GM12878 (cell line): ENCODE results near the gene TP53RK. TPM values are rescaled to one million over a fixed set of nuclear protein-coding genes. Genes with fewer than 3 reads are reported as not detected.

Source experiments
- ATAC-seq: fragments of 200-7000 bp; cut with Tn5 transposase; 3 replicates; pipeline ENCODE4 v1.9.1; 2020; ENCODE audit warnings: mild to moderate bottlenecking, moderate library complexity
- BruUV-seq: library from RNA; stranded (reverse); fragments of 400-500 nt; replicated peaks from 2 replicates; lab custom pipeline; 2021; lab: Mats Ljungman, UMichigan
- CTCF ChIA-PET: fragments of 300-600 bp; sonication (Branson Sonifier 250); formaldehyde crosslinking; extraction: SDS; loops from one replicate; lab custom pipeline; 2021; ENCODE audit warnings: inconsistent platforms; lab: Yijun Ruan, JAX
- POLR2A ChIA-PET: fragments of 350-600 bp; formaldehyde crosslinking; extraction: SDS; loops from one replicate; lab custom pipeline; 2021; ENCODE audit warnings: inconsistent platforms; lab: Charles Lee
- RAD21 ChIA-PET: fragments of 300-600 bp; sonication (Branson Sonifier 250); formaldehyde crosslinking; loops from one replicate; lab custom pipeline; 2023; ENCODE audit warnings: antibody characterized with exemption; ENCODE audit not compliant: unreplicated experiment; lab: Charles Lee
- SMC1A ChIA-PET: fragments of 300-600 bp; sonication (Branson Sonifier 250); formaldehyde crosslinking; loops from one replicate; lab custom pipeline; 2023; ENCODE audit not compliant: unreplicated experiment, uncharacterized antibody; lab: Charles Lee
- DNase-seq: peaks from one replicate; pipeline ENCODE4 v3.0.0-alpha.2; 2011; ENCODE audit warnings: low read depth, low spot score
- FAIRE-seq: peaks from 3 replicates; lab custom pipeline; 2011; peaks lifted over from hg19 to GRCh38; lab: Jason Lieb, UNC
- H2AFZ ChIP-seq: 2 replicates; pipeline ENCODE4 v1.6.0; 2011; ENCODE audit warnings: low read depth, low read length, control low read depth; ENCODE audit not compliant: control insufficient read depth
- H3K27ac ChIP-seq: 2 replicates; pipeline ENCODE4 v1.5.1; 2011; ENCODE audit warnings: control low read depth; ENCODE audit not compliant: control insufficient read depth, insufficient read depth
- H3K27me3 ChIP-seq, 2 experiments: replicated peaks in 1 of 2; 2 replicates each; pipeline versions ENCODE4 v1.6.0 to v1.6.1; 2011; ENCODE audit warnings: low read length in 1 of 2; ENCODE audit not compliant: control insufficient read depth in 2 of 2, insufficient read depth in 2 of 2
- H3K36me3 ChIP-seq, 2 experiments: 2 replicates each; pipeline ENCODE4 v1.5.1; 2011; ENCODE audit warnings: low read length in 1 of 2; ENCODE audit not compliant: control insufficient read depth in 2 of 2, insufficient read depth in 2 of 2
- H3K4me1 ChIP-seq: 2 replicates; pipeline ENCODE4 v1.6.1; 2011; ENCODE audit warnings: mild to moderate bottlenecking, low read length, moderate library complexity, mixed read lengths; ENCODE audit not compliant: control insufficient read depth, insufficient read depth
- H3K4me2 ChIP-seq: 2 replicates; pipeline ENCODE4 v1.6.0; 2011; ENCODE audit warnings: control low read depth; ENCODE audit not compliant: control insufficient read depth, insufficient read depth
- H3K4me3 ChIP-seq: fragments of 200-600 bp; sonication (generic); 2 replicates; pipeline ENCODE4 v1.5.1; 2016
- H3K79me2 ChIP-seq: 2 replicates; pipeline ENCODE4 v1.6.0; 2011; ENCODE audit warnings: low read length; ENCODE audit not compliant: control insufficient read depth, insufficient read depth
- H3K9ac ChIP-seq: 2 replicates; pipeline ENCODE4 v1.8.0; 2011; ENCODE audit warnings: low read length, control low read depth, mixed read lengths; ENCODE audit not compliant: control insufficient read depth, insufficient read depth
- H3K9me3 ChIP-seq: replicated peaks from 3 replicates; pipeline ENCODE4 v1.5.1; 2011; ENCODE audit warnings: mild to moderate bottlenecking, low read length; ENCODE audit not compliant: control insufficient read depth, insufficient read depth
- H4K20me1 ChIP-seq: 2 replicates; pipeline ENCODE4 v1.6.0; 2011; ENCODE audit not compliant: control insufficient read depth, insufficient read depth
- BRCA1 ChIP-seq: IDR thresholded peaks from 2 replicates; pipeline ENCODE4 v1.6.1; 2011; ENCODE audit warnings: low read depth, low read length, improper control_type of control experiment
- CBX3 ChIP-seq: fragments of 200-600 bp; sonication (generic); IDR thresholded peaks from 2 replicates; pipeline ENCODE4 v1.6.1; 2016; ENCODE audit warnings: low read depth, borderline replicate concordance
- EED ChIP-seq: sonication (generic); IDR thresholded peaks from 2 replicates; pipeline ENCODE4 v1.6.1; 2016; ENCODE audit warnings: antibody characterized with exemption, low read depth
- JUND ChIP-seq: IDR thresholded peaks from 2 replicates; pipeline ENCODE4 v1.6.1; 2012; ENCODE audit warnings: low read depth, mild to moderate bottlenecking, low read length, improper control_type of control experiment, moderate library complexity
- MEF2B ChIP-seq: fragments of 450-650 bp; IDR thresholded peaks from 2 replicates; pipeline ENCODE4 v1.6.1; 2018; ENCODE audit warnings: mild to moderate bottlenecking, moderate library complexity; ENCODE audit not compliant: partially characterized antibody, poor library complexity, severe bottlenecking
- NR2C2 ChIP-seq: IDR thresholded peaks from 2 replicates; pipeline ENCODE4 v1.6.1; 2011; ENCODE audit warnings: borderline replicate concordance, low read depth; ENCODE audit not compliant: control insufficient read depth, insufficient read length
- NR2F1 ChIP-seq: fragments of 450-650 bp; conservative IDR thresholded peaks from 2 replicates; pipeline ENCODE4 v1.6.1; 2017; ENCODE audit warnings: mild to moderate bottlenecking
- PML ChIP-seq: IDR thresholded peaks from 2 replicates; pipeline ENCODE4 v1.6.1; 2012; ENCODE audit warnings: low read length, inconsistent platforms
- POLR2A ChIP-seq: IDR thresholded peaks from 2 replicates; pipeline ENCODE4 v1.6.1; 2011; ENCODE audit warnings: low read depth, mild to moderate bottlenecking, low read length
- POLR2AphosphoS5 ChIP-seq: IDR thresholded peaks from 2 replicates; pipeline ENCODE4 v1.6.1; 2011; ENCODE audit warnings: mild to moderate bottlenecking, low read length, inconsistent platforms
- POU2F2 ChIP-seq: IDR thresholded peaks from 3 replicates; pipeline ENCODE4 v1.6.1; 2011; ENCODE audit warnings: low read depth, mild to moderate bottlenecking, low read length, borderline replicate concordance
- ZSCAN29 ChIP-seq: fragments of 450-650 bp; IDR thresholded peaks from 2 replicates; pipeline ENCODE4 v1.6.1; 2017; ENCODE audit warnings: mild to moderate bottlenecking, moderate library complexity
- WGBS: methylation state at CpG from one replicate; pipeline ENCODE4 v1.1.6; 2016; ENCODE audit warnings: low lambda C conversion rate; ENCODE audit not compliant: insufficient replicate concordance, insufficient coverage; ENCODE audit errors: missing lambda C conversion rate; 5-methylcytosine and 5-hydroxymethylcytosine counted together
- in situ Hi-C: fragments of 300-500 bp; cut with MboI; formaldehyde crosslinking; loops from 9 replicates; pipeline ENCODE4 v1.14.3; 2018; ENCODE audit warnings: mixed read lengths
- intact Hi-C: fragments of 100-400 bp; cut with micrococcal nuclease; formaldehyde crosslinking; loops from one replicate; pipeline ENCODE4 v1.14.2; 2022; ENCODE audit not compliant: unreplicated experiment
- polyA plus RNA-seq, 11 experiments: library from polyadenylated mRNA; depleted of rRNA in 4 of 11; unstranded in 6 of 11; stranded (reverse) in 5 of 11; fragments of >200 nt; fragmentation: Nextera tagmentation in 4 of 11; fragmentation: Illumina TruSeq in 1 of 11; extraction: Ambion mirVana in 4 of 11; extraction: Trizol in 1 of 11; gene quantifications; 1 replicate in 1 of 11; 2 replicates in 10 of 11; pipeline versions ENCODE4 v1.2.1 to v1.2.3, GENCODE V29; 2011 to 2016; ENCODE audit warnings: inconsistent platforms in 2 of 11, missing spikeins in 2 of 11, low read depth in 1 of 11
- total RNA-seq, 4 experiments: library from RNA; depleted of rRNA in 3 of 4; stranded (reverse); fragments of >200 nt in 3 of 4; fragmentation: Illumina TruSeq in 1 of 4; extraction: Trizol in 1 of 4; gene quantifications; 2 replicates each; pipeline versions ENCODE4 v1.2.1 to v1.2.3, GENCODE V29; 2013 to 2021
- TF ChIP-seq, protein P1 (sequence below): fragments of 150-350 bp; IDR thresholded peaks from 2 replicates; pipeline ENCODE4 v1.6.1; 2014; ENCODE audit warnings: mild to moderate bottlenecking, low read depth, low read length
- TF ChIP-seq, protein P2 (sequence below): IDR thresholded peaks from 2 replicates; pipeline ENCODE4 v1.6.1; 2012; ENCODE audit warnings: improper control_type of control experiment, low read depth, low read length; ENCODE audit not compliant: insufficient replicate concordance
- TF ChIP-seq, protein P3 (sequence below): IDR thresholded peaks from 2 replicates; pipeline ENCODE4 v1.6.1; 2011; ENCODE audit warnings: low read depth, mild to moderate bottlenecking, low read length, moderate library complexity, borderline replicate concordance; ENCODE audit errors: extremely low read depth

TP53RK gene
- total and polyA plus RNA-seq, 10 of the 15 experiments (the other 5 are each of a cell fraction or from before 2014, with no cell fraction given), result 3.8 to 23.1 (median 16.1) TPM

DNA sequence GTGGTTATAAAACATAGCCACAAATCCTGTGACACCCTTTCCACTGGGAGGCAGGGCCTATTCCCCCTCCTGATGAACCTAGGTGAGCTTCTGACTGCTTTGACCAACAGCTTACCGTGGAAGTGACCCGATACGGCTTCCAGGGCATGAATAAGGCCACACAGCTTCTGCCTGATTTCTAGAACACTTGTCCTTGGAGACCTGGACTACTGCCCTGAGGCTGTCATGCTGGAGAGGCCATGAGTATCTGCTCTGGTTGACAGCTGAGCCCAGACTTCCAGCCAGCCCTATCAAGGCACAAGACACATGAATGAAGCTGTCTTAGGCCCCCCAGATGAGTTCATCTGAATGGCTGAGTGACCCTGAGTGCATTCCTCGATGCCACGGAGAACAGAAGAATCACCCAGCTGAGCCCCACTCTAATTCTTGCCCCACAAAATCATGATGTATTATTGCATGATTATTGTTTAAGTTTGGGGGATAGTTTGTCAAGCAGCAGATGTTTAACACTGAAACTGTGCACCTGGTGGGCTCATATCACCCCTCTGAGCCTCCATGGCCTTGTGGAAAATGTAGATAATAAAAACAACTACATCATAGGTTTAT is 16.6 kb downstream of the TP53RK start (continued):
- TF ChIP-seq PML (no peak), NR2F1 (no peak), POLR2AphosphoS5 (no peak), ZSCAN29 (no peak), EED (no peak)
- TF ChIP-seq, protein P1, sequence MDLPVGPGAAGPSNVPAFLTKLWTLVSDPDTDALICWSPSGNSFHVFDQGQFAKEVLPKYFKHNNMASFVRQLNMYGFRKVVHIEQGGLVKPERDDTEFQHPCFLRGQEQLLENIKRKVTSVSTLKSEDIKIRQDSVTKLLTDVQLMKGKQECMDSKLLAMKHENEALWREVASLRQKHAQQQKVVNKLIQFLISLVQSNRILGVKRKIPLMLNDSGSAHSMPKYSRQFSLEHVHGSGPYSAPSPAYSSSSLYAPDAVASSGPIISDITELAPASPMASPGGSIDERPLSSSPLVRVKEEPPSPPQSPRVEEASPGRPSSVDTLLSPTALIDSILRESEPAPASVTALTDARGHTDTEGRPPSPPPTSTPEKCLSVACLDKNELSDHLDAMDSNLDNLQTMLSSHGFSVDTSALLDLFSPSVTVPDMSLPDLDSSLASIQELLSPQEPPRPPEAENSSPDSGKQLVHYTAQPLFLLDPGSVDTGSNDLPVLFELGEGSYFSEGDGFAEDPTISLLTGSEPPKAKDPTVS, result no peak

DNA sequence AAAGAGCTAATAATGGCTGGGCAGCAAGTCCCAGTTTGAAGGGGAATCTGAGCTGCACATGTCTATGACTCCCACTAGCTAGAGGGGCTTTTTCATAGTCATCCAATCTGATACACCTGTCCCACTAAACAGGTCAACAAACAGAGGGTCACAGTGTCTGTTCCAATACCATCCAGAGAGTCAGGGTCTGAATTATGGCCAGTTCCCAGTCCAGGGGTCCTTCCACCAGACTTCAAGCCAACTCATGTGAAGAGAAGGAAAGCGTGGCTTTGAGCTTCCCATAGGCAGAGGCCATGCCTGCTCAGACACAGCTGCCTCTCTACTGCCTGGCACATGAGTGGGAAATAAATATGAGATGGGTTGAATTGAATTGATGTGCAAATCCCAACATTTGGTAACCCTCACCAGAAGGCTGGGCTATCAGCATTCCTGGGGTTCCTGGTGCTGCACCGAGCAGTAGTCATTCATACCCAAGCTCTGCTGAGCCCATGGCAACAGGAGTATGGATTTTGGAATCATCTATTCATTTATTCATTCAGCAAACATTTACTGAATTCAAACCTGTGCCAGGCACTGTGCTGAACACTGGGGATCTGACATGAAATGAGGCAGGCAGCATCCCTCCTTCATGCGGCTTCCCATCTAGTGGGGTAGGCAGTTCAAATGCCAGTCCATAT is 17.2 kb downstream of the TP53RK start:
- FAIRE-seq, result no peak
- Histone ChIP-seq H3K9me3 (no peaks in the 10 kb centered on the region; the same call in 2 of the 3 replicates), H3K4me2 (no peak overlapping the region), H3K27ac (no peak overlapping the region), H3K27me3 (no peaks in the 10 kb centered on the region), H3K9ac (no peak overlapping the region), H3K4me1 (no peaks in the 10 kb centered on the region), H2AFZ (no peak overlapping the region), H3K36me3 (no peaks in the 10 kb centered on the region), H3K4me3 (no peak overlapping the region), H4K20me1 (no peaks in the 10 kb centered on the region), H3K79me2 (no peaks in the 10 kb centered on the region)
- ChIA-PET POLR2A (interaction anchor here (0.5 to 0.7 kb wide), 2 partner anchors 15 to 352 kb away, joined by 3 read pairs; no protein-coding TSS in a partner anchor), CTCF (interaction anchor here (0.7 to 1.3 kb wide), 3 partner anchors 10 to 121 kb away, joined by 3 to 4 read pairs (median 3); partner anchors contain the start of gene OCSTAMP), RAD21 (no interaction called here), SMC1A (no interaction called here)
- 36% methylated on average over 3 of the region's 3 CpGs for WGBS
- in situ Hi-C loops, result no loop called here
- no peak for ATAC-seq
- no TSS peak for BruUV-seq
- intact Hi-C loops, result no loop called here
- no peak for DNase-seq
- TF ChIP-seq CBX3, result no peak
- TF ChIP-seq POU2F2, result no peak
- no peak for TF ChIP-seq MEF2B
- TF ChIP-seq, protein P2, sequence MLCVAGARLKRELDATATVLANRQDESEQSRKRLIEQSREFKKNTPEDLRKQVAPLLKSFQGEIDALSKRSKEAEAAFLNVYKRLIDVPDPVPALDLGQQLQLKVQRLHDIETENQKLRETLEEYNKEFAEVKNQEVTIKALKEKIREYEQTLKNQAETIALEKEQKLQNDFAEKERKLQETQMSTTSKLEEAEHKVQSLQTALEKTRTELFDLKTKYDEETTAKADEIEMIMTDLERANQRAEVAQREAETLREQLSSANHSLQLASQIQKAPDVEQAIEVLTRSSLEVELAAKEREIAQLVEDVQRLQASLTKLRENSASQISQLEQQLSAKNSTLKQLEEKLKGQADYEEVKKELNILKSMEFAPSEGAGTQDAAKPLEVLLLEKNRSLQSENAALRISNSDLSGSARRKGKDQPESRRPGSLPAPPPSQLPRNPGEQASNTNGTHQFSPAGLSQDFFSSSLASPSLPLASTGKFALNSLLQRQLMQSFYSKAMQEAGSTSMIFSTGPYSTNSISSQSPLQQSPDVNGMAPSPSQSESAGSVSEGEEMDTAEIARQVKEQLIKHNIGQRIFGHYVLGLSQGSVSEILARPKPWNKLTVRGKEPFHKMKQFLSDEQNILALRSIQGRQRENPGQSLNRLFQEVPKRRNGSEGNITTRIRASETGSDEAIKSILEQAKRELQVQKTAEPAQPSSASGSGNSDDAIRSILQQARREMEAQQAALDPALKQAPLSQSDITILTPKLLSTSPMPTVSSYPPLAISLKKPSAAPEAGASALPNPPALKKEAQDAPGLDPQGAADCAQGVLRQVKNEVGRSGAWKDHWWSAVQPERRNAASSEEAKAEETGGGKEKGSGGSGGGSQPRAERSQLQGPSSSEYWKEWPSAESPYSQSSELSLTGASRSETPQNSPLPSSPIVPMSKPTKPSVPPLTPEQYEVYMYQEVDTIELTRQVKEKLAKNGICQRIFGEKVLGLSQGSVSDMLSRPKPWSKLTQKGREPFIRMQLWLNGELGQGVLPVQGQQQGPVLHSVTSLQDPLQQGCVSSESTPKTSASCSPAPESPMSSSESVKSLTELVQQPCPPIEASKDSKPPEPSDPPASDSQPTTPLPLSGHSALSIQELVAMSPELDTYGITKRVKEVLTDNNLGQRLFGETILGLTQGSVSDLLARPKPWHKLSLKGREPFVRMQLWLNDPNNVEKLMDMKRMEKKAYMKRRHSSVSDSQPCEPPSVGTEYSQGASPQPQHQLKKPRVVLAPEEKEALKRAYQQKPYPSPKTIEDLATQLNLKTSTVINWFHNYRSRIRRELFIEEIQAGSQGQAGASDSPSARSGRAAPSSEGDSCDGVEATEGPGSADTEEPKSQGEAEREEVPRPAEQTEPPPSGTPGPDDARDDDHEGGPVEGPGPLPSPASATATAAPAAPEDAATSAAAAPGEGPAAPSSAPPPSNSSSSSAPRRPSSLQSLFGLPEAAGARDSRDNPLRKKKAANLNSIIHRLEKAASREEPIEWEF, result no peak
- TF ChIP-seq, protein P3, sequence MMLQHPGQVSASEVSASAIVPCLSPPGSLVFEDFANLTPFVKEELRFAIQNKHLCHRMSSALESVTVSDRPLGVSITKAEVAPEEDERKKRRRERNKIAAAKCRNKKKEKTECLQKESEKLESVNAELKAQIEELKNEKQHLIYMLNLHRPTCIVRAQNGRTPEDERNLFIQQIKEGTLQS, result no peak
- TF ChIP-seq POLR2A, result no peak
- no peak for TF ChIP-seq JUND
- TF ChIP-seq BRCA1, result no peak
- no peak for TF ChIP-seq NR2C2
